Measurements from ENCODE around the gene EZR. TPM values are rescaled to one million over a fixed set of nuclear protein-coding genes. Genes with fewer than 3 reads are reported as not detected.

Gene EZR
- total and polyA plus RNA-seq, 2 of the 13 experiments (the other 11 are each of a cell fraction or from before 2014, with no cell fraction given): 34.7 to 60.3 TPM

- TF ChIP-seq ATF3 (CRISPR knock-in tag; IDR thresholded peaks at IDR 0.05): no peak
- TF ChIP-seq HOXA5 (CRISPR knock-in tag; IDR thresholded peaks at IDR 0.05): no peak
- peak; percentile 50; the same call in 1 of the 2 replicates for TF ChIP-seq NCOA2 (CRISPR knock-in tag; IDR thresholded peaks at IDR 0.05)
- no peak for TF ChIP-seq ZNF253 (CRISPR knock-in tag; IDR thresholded peaks at IDR 0.05; ENCODE audit: borderline replicate concordance)
- TF ChIP-seq CREB3 (CRISPR knock-in tag; IDR thresholded peaks at IDR 0.05): no peak
- no peak for TF ChIP-seq ZNF350 (CRISPR knock-in tag; IDR thresholded peaks at IDR 0.05; ENCODE audit: borderline replicate concordance, low read depth)
- no peak for TF ChIP-seq TRAFD1 (CRISPR knock-in tag; IDR thresholded peaks at IDR 0.05; ENCODE audit: borderline replicate concordance)
- TF ChIP-seq CC2D1A (CRISPR knock-in tag; IDR thresholded peaks at IDR 0.05): no peak
- TF ChIP-seq DMTF1 (CRISPR knock-in tag; IDR thresholded peaks at IDR 0.05): no peak
- TF ChIP-seq ZNF577 (CRISPR knock-in tag; IDR thresholded peaks at IDR 0.05; ENCODE audit: borderline replicate concordance, low read depth): no peak
- no peak for TF ChIP-seq ZNF333 (CRISPR knock-in tag; IDR thresholded peaks at IDR 0.05; ENCODE audit: borderline replicate concordance)
- TF ChIP-seq ESRRA (CRISPR knock-in tag; IDR thresholded peaks at IDR 0.05; ENCODE audit: low read depth): peak; percentile 85
- no peak for TF ChIP-seq ZNF225 (CRISPR knock-in tag; IDR thresholded peaks at IDR 0.05)
- TF ChIP-seq KLF16 (CRISPR knock-in tag; IDR thresholded peaks at IDR 0.05): peak in 1 of 2 experiments; percentile 40; a peak in 1 of 4 replicates
- TF ChIP-seq ZNF556 (CRISPR knock-in tag; IDR thresholded peaks at IDR 0.05; ENCODE audit: borderline replicate concordance): no peak
- no peak for TF ChIP-seq ZNF572 (CRISPR knock-in tag; IDR thresholded peaks at IDR 0.05)
- peak; percentile 85; the same call in 1 of the 2 replicates for TF ChIP-seq HOMEZ (CRISPR knock-in tag; IDR thresholded peaks at IDR 0.05; ENCODE audit: low read depth)
- TF ChIP-seq MXI1 (IDR thresholded peaks at IDR 0.05; ENCODE audit: borderline replicate concordance, low read depth, low read length): peak; percentile 27; the same call in 1 of the 3 replicates
- TF ChIP-seq ADNP (CRISPR knock-in tag; IDR thresholded peaks at IDR 0.05): no peak
- TF ChIP-seq ZFP1 (CRISPR knock-in tag; IDR thresholded peaks at IDR 0.05): peak; percentile 75; the same call in 1 of the 2 replicates
These were observed 19.9 kb downstream of the EZR start (continued) for GRCh38 chr6:158799051-158799792.
